Panc1 (cell line): ENCODE data around the gene HECA. TPM values are rescaled to one million over a fixed set of nuclear protein-coding genes. Genes with fewer than 3 reads are reported as not detected.

ENCODE experiments used
- ATAC-seq: fragments of 200-7000 bp; cut with Tn5 transposase; 2 replicates; pipeline ENCODE4 v1.9.1; 2020; ENCODE audit warnings: mild to moderate bottlenecking, moderate library complexity
- BruUV-seq: library from RNA; stranded (reverse); fragments of 400-500 nt; replicated peaks from 2 replicates; lab custom pipeline; 2021; lab: Mats Ljungman, UMichigan
- CTCF ChIA-PET: fragments of 300-600 bp; sonication (Branson Sonifier 250); formaldehyde crosslinking; loops from one replicate; lab custom pipeline; 2022; ENCODE audit warnings: antibody characterized with exemption; lab: Charles Lee
- POLR2A ChIA-PET: fragments of 300-600 bp; sonication (Branson Sonifier 250); formaldehyde crosslinking; loops from one replicate; lab custom pipeline; 2022; ENCODE audit warnings: antibody characterized with exemption; lab: Charles Lee
- DNase-seq: peaks from one replicate; pipeline ENCODE4 v3.0.0-alpha.2; 2010; ENCODE audit warnings: low read depth, low spot score
- H3K27ac ChIP-seq: 2 replicates; pipeline ENCODE4 v1.5.1; 2011; ENCODE audit warnings: mild to moderate bottlenecking, low read length, inconsistent platforms
- H3K27me3 ChIP-seq: fragments of 200-500 bp; sonication (Bioruptor generic); 2 replicates; pipeline ENCODE4 v1.6.0; 2014; ENCODE audit warnings: low read length, inconsistent platforms; ENCODE audit not compliant: control insufficient read depth, insufficient read depth
- H3K36me3 ChIP-seq: fragments of 200-500 bp; sonication (Bioruptor generic); 2 replicates; pipeline ENCODE4 v1.5.1; 2014; ENCODE audit warnings: inconsistent platforms, mild to moderate bottlenecking, low read length, moderate library complexity; ENCODE audit not compliant: control insufficient read depth, insufficient read depth
- H3K4me1 ChIP-seq: 2 replicates; pipeline ENCODE4 v1.5.1; 2011; ENCODE audit warnings: inconsistent platforms, mild to moderate bottlenecking, low read length, moderate library complexity; ENCODE audit not compliant: control insufficient read depth, insufficient read depth
- H3K4me3 ChIP-seq, 2 experiments: 2 replicates each; pipeline ENCODE4 v1.5.1; 2011 to 2012; ENCODE audit warnings: low read depth in 2 of 2, low read length in 2 of 2, mild to moderate bottlenecking in 2 of 2, inconsistent platforms in 1 of 2, moderate library complexity in 1 of 2
- H3K9me3 ChIP-seq: fragments of 200-500 bp; sonication (Bioruptor generic); 2 replicates; pipeline ENCODE4 v1.5.1; 2014; ENCODE audit warnings: low read depth, mild to moderate bottlenecking, inconsistent platforms, low read length, moderate library complexity; ENCODE audit not compliant: control insufficient read depth, insufficient read depth
- POLR2AphosphoS5 ChIP-seq: IDR thresholded peaks from 2 replicates; pipeline ENCODE4 v1.6.1; 2012; ENCODE audit warnings: mild to moderate bottlenecking, low read depth, low read length, moderate library complexity
- REST ChIP-seq, 2 experiments: IDR thresholded peaks; 2 replicates each; pipeline ENCODE4 v1.6.1; 2011 to 2012; ENCODE audit warnings: low read depth in 2 of 2, control low read depth in 1 of 2, low read length in 1 of 2, mild to moderate bottlenecking in 1 of 2, moderate library complexity in 1 of 2; ENCODE audit not compliant: insufficient read depth in 1 of 2
- SIN3A ChIP-seq: IDR thresholded peaks from 2 replicates; pipeline ENCODE4 v1.6.1; 2012; ENCODE audit warnings: low read depth, mild to moderate bottlenecking, low read length, moderate library complexity, borderline replicate concordance; ENCODE audit not compliant: insufficient read depth
- TCF7L2 ChIP-seq: IDR thresholded peaks from 2 replicates; pipeline ENCODE4 v1.6.1; 2011; ENCODE audit warnings: mild to moderate bottlenecking, low read depth, low read length, inconsistent platforms
- in situ Hi-C: cut with HindIII; loops from 2 replicates; pipeline ENCODE4 v1.10.0; 2016; ENCODE audit warnings: low sequenced_read_pairs, low pct_unique_long_range_greater_than_20kb
- intact Hi-C: fragments of 100-400 bp; cut with micrococcal nuclease; formaldehyde crosslinking; loops from one replicate; pipeline ENCODE4 v1.10.0; 2022; ENCODE audit not compliant: unreplicated experiment
- total RNA-seq: library from RNA; stranded (reverse); gene quantifications from one replicate; pipeline ENCODE4 v1.2.1, GENCODE V29; 2021; ENCODE audit not compliant: unreplicated experiment
- TF ChIP-seq, protein P1 (sequence below): fragments of 450-650 bp; IDR thresholded peaks from 2 replicates; pipeline ENCODE4 v1.5.1; 2017; ENCODE audit warnings: mild to moderate bottlenecking

Gene HECA
- total RNA-seq, 1 experiment from 2014 or later: 3.9 TPM

GRCh38 chr6:139172151-139172550 is 37.3 kb downstream of the HECA start:
- TF ChIP-seq REST (IDR thresholded peaks at IDR 0.05; ENCODE audit: insufficient read depth in 1 of 2, low read depth in 2 of 2, low read length in 1 of 2): no peak
- no peak for TF ChIP-seq TCF7L2
- TF ChIP-seq POLR2AphosphoS5: no peak
- TF ChIP-seq, protein P1, sequence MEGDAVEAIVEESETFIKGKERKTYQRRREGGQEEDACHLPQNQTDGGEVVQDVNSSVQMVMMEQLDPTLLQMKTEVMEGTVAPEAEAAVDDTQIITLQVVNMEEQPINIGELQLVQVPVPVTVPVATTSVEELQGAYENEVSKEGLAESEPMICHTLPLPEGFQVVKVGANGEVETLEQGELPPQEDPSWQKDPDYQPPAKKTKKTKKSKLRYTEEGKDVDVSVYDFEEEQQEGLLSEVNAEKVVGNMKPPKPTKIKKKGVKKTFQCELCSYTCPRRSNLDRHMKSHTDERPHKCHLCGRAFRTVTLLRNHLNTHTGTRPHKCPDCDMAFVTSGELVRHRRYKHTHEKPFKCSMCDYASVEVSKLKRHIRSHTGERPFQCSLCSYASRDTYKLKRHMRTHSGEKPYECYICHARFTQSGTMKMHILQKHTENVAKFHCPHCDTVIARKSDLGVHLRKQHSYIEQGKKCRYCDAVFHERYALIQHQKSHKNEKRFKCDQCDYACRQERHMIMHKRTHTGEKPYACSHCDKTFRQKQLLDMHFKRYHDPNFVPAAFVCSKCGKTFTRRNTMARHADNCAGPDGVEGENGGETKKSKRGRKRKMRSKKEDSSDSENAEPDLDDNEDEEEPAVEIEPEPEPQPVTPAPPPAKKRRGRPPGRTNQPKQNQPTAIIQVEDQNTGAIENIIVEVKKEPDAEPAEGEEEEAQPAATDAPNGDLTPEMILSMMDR: no peak
- TF ChIP-seq SIN3A: no peak
- H3K36me3 ChIP-seq: no peaks in the 10 kb centered on the region
- no TSS peak for BruUV-seq
- intact Hi-C loops (no loop called here), in situ Hi-C loops (no loop called here)
- H3K4me1 ChIP-seq: no peaks in the 10 kb centered on the region
- no peaks in the 10 kb centered on the region for H3K9me3 ChIP-seq
- ChIA-PET CTCF (no interaction called here), POLR2A (no interaction called here)
- no peak overlapping the region for H3K4me3 ChIP-seq
- ATAC-seq (no peak), DNase-seq (no peak)
- no peak overlapping the region for H3K27ac ChIP-seq
- H3K27me3 ChIP-seq: no peaks in the 10 kb centered on the region

DNA sequence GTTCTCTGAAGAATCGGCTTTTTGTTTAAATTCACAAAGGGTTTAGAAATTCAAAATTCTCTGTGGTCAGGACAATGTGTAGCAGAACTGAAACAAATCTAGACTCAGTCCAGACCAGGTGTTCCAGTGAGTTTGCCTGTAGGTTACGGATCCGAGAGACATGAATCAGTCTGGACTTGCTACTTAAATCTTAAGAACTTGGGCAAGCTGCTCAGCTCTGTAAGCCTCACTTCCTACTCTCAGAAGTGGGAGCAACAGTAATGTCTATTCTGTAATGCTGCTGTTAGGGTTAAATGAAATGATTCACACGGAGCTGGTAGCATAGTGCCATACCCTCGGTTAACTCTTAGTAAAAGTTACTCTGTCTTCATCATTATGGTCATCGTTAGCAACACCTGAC is 37.7 kb downstream of the HECA start:
- Histone ChIP-seq H3K4me1 (no peaks in the 10 kb centered on the region), H3K36me3 (no peaks in the 10 kb centered on the region), H3K27me3 (no peaks in the 10 kb centered on the region), H3K4me3 (no peak overlapping the region), H3K27ac (no peak overlapping the region), H3K9me3 (no peaks in the 10 kb centered on the region)
- in situ Hi-C loops (no loop called here), intact Hi-C loops (no loop called here)
- no TSS peak for BruUV-seq
- no peak for TF ChIP-seq REST (IDR thresholded peaks at IDR 0.05; ENCODE audit: insufficient read depth in 1 of 2, low read depth in 2 of 2, low read length in 1 of 2)
- no peak for TF ChIP-seq SIN3A
- ATAC-seq: no peak
- DNase-seq: no peak
- ChIA-PET POLR2A (no interaction called here), CTCF (no interaction called here)
